ENCODE measurements around the gene PCDH7.

PCDH7 gene, protein sequence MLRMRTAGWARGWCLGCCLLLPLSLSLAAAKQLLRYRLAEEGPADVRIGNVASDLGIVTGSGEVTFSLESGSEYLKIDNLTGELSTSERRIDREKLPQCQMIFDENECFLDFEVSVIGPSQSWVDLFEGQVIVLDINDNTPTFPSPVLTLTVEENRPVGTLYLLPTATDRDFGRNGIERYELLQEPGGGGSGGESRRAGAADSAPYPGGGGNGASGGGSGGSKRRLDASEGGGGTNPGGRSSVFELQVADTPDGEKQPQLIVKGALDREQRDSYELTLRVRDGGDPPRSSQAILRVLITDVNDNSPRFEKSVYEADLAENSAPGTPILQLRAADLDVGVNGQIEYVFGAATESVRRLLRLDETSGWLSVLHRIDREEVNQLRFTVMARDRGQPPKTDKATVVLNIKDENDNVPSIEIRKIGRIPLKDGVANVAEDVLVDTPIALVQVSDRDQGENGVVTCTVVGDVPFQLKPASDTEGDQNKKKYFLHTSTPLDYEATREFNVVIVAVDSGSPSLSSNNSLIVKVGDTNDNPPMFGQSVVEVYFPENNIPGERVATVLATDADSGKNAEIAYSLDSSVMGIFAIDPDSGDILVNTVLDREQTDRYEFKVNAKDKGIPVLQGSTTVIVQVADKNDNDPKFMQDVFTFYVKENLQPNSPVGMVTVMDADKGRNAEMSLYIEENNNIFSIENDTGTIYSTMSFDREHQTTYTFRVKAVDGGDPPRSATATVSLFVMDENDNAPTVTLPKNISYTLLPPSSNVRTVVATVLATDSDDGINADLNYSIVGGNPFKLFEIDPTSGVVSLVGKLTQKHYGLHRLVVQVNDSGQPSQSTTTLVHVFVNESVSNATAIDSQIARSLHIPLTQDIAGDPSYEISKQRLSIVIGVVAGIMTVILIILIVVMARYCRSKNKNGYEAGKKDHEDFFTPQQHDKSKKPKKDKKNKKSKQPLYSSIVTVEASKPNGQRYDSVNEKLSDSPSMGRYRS (N-terminal part only)

DNA sequence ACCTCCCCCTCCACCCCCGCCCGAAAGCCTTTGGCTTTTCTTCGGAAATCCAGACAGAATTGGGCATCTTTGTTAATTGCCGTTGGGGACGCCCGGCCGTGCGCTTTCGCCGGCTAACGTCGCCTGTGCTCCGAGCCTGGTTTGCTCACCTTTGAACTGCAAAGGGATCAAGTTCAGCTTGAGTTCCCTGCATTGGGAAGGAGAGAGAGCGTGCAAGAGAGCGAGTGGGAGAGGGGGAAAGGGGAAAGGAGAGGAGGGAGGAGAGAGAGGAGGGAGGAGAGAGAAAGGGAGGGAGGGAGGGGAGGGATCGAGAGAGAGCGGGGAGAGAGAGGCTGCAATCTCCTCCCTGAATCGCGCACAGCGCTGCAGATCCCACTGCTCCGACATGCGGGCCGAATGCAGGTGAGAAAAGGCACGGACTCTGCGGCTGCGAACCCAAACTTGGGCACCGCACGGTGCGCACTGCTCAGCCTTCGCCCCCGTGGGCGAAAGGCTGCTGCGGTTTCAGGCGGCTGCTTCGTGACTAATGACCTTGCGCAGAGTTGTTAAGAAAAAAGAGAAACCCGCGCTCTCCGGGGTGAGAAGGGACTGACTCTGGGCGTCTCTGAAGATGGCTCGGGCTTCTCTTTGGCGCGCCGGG, at the start of gene PCDH7:
TSS of gene PCDH7 (plus strand) at position 349 of the 640 bp plus-strand sequence. CDS start 1,054 bp downstream, outside the sequence.
- DNase-seq (ENCODE audit: low spot score) = no peak

DNA sequence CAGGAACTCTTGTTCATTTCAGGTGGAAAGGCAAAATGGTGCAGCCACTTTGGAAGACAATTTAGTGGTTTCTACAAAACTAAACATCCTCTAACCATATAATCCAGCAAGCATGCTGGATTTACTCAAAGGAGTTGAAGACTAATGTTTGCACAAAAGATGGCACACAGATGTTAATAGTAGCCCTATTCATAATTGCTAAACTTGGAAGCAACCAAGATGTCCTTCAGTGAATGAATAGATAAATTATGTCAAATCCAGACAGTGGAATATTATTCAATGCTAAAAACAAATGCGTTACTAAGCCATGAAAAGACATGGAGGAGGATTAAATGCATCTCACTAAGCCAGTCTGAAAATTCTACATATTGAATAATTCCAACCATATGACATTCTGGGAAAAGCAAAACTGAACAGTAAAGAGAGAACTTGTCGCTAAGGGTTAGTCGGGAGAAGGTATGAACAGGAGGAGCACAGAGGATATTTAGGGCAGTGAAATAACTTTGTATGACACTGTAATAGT, 48.2 kb upstream of the PCDH7 start:
- peak; percentile 4 for DNase-seq (ENCODE audit: low spot score)

DNA sequence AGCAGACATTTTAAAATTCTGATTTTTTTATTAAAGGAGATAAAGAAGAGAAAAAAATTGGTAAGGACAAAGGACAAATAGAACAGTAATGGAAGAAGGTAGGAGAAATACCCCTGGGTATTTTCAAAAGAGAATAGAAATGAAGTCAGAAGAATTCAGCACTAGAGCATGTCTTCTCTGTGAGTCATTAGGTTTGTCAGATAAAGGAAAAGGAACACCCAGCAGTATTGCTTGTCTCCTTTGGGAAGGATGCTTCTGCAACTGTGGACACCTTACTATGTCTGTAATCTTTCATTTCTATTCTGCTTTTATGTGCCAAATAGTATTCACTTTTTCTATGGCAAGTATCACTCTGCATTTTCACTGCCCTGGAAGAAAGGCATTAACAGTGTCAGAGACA, 24.0 kb upstream of the PCDH7 start:
- DNase-seq (ENCODE audit: low spot score) = no peak

DNA sequence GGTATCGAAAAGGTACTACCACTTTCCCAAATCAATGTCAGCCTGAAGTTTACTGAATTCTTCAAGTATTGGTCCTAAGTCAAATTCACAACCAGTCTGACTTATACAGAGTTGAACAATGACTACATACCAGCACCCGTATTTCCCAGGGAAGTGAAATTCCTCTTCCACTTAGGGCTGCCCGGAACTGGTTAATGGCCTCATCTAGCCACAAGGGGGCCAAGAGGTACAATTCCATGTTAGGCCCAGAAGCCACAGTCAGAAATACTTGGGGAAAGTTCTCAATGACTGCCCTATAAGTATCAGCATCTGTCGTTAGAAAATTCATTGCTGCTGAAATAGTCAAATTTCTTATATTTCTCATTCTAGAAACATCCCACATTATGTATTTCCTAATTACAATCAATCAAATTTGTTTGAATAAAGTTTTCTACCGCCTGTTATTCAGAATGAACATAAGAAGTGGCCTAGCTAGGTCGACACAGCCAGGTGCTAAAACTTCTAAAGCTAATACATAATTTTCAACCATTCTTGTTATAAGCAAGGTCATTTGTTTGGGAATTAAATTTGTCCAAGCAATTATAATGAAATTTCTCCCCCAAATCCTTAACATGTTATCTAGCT, 5.6 kb upstream of the PCDH7 start:
- DNase-seq (ENCODE audit: low spot score) = no peak

DNA sequence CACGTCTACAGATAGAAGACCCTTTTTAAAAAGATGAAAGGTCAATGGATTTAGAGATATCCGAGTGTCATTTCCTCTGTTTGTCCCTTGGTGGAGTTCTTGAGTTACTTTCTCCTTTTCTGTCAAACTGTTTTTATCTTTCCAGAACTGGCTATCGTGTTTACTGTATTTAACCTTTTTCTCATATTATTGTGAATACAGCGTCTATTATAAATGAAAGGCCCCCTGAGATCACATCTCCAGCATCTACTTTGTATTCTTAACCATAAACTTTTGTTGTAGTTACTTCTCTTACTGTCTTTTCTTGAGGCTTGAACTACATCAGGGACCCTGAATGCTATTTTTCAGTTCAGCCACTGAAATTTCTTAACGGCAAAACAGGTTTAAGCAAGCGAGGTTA, 4.0 kb upstream of the PCDH7 start:
- no peak for DNase-seq (ENCODE audit: low spot score)

DNA sequence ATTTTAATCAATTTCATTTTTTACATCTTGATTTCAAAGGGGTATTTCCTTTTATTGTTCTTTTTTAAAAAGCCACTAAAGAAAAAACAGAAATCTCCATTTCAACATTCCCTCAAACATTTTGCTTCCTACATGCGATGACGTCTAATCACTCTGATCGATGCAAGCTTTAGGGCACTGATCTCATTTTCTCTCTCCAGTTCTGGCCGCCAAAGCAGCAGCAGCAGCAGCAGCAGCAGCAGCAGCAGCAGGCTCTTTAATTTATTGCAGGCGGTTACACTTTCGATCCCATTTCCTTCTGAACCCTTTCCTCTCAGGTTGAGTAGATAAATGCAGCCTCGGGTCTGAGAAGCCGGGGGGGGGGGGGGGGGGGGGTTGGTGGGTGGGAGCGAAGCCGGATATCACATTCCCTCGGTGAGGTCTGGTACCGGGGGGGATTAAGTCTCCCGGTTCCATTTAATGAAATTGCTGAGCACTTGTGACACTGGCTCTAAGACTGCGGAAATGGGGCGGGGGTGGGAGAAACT, 3.4 kb upstream of the PCDH7 start:
- peak; percentile 35 for DNase-seq (ENCODE audit: low spot score)

DNA sequence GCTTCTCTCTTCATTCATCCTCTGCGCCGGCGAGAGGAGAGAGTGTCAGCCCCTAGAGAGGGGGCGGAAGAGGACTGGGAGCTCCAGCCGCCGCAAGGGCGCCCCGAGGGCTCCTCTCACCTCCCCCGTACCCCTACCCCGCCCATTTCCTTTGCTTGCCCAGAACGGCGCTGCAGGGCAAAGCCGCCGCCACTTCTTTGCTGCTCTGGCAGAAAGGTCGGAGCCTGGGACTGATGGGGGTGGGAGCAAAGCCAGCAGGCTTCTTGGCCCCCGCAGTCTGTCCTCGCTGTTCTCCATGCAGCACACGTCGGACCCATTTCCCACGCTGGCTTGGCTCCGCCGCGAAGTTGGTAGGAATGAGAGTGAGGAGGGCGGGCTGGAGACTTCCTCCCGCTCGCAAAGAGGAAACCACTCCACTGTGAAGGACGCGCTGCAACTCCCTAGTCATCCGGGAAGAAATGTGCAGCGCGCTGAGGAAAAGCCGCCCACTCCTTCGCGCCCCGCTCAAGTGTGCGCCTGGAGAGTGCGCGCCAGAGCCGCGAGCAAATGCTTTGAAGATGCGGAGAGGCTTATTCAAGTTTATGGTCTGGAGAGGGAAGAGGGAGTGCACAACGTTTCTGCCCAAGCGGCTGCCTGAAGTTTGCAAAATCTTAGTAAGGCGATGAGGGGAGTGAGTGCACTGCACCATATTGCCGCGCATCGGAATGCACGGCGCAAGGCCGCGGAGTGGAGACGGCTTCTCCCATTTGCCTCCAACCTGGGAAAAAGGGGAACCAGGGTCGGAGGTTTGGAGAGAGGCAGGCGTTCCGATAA, 2.8 kb upstream of the PCDH7 start:
- DNase-seq (ENCODE audit: low spot score) = peak; percentile 57

DNA sequence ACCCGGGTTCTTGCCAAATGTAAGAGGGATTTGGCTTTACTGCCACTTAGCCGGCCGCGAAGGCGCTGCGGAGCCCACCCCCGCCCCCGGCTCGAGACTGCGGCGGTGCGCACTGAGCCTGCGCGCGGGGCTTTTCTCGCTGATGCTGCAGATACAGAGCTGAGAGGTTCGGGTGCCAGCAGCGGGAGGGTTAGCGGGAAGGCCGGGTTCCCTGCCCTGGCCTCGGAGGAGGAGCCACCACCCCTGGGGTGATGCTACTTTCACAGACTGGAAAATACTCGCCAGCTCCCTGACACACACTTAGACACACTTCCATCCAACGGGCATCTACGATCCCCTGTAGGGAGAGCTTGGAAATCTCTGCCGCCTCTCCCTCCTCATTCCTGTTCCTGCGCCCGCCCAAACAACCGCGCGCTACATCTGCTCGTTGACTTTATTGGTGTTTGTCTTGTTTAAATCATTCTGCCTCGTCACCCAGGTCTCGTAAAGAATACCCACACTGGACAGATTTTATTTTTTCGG, 2.1 kb upstream of the PCDH7 start:
- no peak for DNase-seq (ENCODE audit: low spot score)

DNA sequence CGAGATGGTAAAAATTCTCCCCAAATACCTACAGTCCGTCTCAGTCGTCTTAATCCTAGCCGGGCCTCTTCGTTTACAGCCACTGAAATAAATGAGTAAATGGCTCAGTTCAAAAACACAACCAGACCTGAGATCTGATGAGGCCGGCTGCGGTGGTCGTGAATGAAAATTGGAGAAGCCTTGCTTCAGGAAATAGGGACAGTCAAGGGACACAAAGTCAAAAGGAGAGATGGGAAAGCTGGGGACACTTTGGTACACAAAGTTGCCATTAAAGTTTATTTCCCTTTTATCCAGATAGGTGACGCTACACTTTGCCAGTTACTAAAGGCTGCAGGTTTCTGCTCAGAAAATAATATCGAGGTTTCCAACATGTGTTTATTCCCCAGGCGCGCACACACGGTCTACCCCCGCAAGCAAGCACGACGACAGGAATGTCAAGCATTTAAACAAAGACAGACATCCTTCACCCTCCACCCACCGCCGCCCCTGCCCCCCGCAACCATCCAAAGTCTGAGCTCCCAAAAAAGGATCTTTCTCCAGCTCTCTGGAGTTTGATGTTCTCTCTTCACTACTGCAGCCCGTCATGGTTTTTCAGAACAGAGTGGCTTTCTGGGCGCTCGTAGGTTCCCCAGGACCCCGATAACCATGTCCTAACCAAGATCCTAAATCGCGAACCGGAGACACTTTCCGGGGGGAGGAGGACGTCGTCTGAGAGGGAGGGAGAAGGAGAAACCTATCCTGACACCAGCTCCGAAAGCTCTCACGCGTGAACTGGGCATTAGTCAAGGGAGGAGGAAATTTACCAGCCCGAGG, 1.3 kb upstream of the PCDH7 start:
- DNase-seq (ENCODE audit: low spot score) = no peak

DNA sequence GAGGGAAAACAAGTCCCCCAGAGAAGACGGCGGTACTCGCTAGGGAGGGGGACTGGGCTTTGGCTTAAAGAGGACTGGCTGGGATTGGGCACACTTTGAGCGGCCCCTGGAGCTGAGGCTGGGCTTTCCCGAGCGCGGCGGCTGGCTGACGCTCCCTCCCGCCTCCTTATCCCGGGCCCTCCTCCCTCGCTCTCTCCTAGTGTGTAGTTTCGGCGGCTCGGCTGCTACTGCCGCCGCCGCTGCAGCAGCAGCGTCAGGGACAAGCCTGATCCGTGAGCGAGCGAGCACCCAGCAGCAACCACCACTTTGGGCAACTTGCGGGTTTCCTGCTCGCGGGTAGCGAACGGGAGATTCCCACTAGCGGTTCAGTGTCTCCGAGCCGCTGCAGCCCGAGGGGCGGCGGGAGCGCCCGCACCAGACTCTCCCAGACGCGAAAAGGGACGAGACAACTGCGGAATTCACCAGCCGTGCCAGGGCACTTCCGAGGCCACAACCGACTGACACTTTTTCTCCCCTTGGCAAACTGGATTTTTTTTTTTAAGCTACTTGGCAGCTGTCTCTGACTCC, 632 bp upstream of the PCDH7 start:
- peak; percentile 30 for DNase-seq (ENCODE audit: low spot score)

DNA sequence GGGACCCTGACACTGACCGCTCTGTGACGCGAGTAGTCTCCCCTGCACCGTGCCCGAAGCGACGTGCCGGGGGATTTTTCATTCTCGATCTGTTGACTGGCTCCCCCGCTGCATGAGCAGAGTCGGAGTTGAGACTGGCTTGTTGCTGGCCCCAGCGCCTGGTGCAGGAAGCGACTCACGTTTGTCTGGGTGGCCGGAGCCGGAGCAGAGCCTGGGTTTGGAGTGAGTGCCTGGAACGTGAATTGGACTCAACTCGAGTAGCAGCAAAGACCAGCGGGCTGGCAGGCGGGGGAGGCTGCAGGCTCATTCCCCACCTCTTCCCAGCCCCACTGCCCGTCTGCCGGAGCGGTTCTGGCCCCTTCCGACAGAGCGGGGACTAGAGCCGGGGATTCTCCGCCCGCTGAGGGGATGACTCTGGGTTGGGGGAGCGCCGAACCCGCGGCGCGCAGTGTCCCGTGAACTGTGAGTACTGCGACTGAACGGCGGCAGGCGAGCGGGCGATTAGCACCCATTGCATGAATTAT, 554 bp downstream of the PCDH7 start:
- DNase-seq (ENCODE audit: low spot score) = no peak

DNA sequence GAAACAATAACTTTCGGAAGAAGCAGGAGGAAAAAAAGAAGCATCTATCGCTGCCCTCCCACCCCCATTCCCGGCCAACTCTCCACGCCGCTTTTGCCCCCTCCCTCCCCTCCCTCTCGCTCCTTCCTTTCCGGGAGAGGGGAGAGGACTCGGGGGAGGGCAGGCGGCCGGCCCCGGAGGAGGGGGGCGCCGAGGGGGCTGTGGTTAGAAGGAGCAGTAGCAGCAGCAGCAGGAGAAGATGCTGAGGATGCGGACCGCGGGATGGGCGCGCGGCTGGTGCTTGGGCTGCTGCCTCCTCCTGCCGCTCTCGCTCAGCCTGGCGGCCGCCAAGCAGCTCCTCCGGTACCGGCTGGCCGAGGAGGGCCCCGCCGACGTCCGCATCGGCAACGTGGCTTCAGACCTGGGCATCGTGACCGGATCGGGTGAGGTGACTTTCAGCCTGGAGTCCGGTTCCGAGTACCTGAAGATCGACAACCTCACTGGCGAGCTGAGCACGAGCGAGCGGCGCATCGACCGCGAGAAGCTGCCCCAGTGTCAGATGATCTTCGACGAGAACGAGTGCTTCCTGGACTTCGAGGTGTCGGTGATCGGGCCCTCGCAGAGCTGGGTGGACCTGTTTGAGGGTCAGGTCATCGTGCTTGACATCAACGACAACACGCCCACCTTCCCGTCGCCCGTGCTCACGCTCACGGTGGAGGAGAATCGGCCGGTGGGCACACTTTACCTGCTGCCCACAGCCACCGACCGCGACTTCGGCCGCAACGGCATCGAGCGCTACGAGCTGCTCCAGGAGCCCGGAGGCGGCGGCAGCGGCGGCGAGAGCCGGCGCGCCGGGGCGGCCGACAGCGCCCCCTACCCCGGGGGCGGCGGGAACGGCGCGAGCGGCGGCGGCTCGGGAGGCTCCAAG, 1.3 kb downstream of the PCDH7 start:
- no peak for DNase-seq (ENCODE audit: low spot score)

DNA sequence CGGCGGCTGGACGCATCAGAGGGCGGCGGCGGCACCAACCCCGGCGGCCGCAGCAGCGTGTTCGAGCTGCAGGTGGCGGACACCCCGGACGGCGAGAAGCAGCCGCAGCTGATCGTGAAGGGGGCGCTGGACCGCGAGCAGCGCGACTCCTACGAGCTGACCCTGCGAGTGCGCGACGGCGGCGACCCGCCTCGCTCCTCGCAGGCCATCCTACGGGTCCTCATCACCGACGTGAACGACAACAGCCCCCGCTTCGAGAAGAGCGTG, 1.9 kb downstream of the PCDH7 start:
- no peak for DNase-seq (ENCODE audit: low spot score)

DNA sequence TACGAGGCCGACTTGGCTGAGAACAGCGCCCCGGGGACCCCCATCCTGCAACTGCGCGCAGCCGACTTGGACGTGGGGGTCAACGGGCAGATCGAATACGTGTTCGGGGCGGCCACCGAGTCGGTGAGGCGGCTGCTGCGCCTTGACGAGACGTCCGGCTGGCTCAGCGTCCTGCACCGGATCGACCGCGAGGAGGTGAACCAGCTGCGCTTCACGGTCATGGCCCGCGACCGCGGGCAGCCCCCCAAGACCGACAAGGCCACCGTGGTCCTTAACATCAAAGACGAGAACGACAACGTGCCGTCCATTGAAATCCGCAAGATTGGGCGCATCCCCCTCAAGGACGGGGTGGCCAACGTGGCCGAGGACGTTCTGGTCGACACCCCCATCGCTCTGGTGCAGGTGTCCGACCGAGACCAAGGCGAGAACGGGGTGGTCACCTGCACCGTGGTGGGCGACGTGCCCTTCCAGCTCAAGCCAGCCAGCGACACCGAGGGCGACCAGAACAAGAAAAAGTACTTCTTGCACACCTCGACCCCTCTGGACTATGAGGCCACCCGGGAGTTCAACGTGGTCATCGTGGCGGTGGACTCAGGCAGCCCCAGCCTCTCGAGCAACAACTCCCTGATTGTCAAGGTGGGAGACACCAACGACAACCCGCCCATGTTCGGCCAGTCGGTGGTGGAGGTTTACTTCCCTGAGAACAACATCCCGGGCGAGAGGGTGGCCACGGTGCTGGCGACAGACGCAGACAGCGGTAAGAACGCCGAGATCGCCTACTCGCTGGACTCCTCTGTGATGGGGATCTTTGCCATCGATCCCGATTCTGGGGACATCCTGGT, 2.4 kb downstream of the PCDH7 start:
- no peak for DNase-seq (ENCODE audit: low spot score)

DNA sequence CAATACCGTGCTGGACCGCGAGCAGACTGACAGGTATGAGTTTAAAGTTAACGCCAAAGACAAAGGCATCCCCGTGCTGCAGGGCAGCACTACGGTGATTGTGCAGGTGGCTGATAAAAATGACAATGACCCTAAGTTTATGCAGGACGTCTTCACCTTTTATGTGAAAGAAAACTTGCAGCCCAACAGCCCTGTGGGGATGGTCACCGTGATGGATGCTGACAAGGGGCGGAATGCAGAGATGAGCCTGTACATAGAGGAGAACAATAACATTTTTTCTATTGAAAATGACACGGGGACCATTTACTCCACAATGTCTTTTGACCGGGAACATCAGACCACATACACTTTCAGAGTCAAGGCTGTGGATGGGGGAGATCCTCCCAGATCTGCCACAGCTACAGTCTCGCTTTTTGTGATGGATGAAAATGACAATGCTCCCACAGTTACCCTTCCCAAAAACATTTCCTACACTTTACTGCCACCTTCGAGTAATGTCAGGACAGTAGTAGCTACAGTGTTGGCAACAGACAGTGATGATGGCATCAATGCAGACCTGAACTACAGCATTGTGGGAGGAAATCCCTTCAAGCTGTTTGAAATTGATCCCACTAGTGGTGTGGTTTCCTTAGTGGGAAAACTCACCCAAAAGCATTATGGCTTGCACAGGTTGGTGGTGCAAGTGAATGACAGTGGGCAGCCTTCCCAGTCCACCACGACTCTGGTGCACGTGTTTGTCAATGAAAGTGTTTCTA, 3.2 kb downstream of the PCDH7 start:
- no peak for DNase-seq (ENCODE audit: low spot score)

DNA sequence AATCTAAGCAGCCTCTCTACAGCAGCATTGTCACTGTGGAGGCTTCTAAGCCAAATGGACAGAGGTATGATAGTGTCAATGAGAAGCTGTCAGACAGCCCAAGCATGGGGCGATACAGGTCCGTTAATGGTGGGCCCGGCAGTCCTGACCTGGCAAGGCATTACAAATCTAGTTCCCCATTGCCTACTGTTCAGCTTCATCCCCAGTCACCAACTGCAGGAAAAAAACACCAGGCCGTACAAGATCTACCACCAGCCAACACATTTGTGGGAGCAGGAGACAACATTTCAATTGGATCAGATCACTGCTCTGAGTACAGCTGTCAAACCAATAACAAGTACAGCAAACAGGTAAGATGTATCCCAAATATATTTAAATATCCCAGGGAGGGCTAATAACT, 4.1 kb downstream of the PCDH7 start:
- no peak for DNase-seq (ENCODE audit: low spot score)
